DMS79 treated with DMSO at 0.1 percent for 48 hours (cell line): ENCODE measurements around the gene SH2D1A.
"Not testable (repeated sequence)": the region's sequence is repeated elsewhere in the genome, so short reads cannot be mapped to it uniquely, and the experiment has no call there.

Experiments used
- DNase-seq: peaks from one replicate; lab custom pipeline; 2025; lab: John Stamatoyannopoulos, UW

The SH2D1A gene

DNA sequence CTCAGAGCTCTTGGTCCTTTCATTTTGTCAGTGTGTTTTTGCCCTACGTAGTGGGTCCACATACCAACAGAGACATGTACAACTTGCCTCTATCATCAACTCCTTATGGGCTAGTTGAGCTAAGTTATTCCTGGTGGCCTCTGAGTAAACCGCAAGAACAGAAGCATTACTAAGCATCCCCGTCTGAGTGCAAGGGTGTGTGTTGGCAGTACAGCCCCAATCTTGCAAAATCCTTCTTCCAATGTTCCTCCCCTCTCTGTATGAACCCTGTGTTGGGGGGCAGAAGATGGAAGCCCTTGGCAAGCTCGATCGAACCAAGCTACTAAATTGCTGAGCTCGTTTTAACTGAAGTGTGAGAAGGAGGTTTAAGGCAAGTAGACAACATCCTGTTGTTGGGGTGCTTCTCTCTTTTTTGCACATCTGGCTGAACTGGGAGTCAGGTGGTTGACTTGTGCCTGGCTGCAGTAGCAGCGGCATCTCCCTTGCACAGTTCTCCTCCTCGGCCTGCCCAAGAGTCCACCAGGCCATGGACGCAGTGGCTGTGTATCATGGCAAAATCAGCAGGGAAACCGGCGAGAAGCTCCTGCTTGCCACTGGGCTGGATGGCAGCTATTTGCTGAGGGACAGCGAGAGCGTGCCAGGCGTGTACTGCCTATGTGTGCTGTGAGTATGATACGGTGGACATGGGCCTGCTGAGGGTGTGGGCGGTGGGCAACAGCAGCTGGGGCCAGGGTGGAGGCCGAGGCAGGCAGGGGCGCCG, at the start of gene SH2D1A:
TSS of gene SH2D1A (plus strand) at position 447 of the 760 bp plus-strand sequence. CDS start at position 527, 80 bp downstream.
- DNase-seq, result no peak

DNA sequence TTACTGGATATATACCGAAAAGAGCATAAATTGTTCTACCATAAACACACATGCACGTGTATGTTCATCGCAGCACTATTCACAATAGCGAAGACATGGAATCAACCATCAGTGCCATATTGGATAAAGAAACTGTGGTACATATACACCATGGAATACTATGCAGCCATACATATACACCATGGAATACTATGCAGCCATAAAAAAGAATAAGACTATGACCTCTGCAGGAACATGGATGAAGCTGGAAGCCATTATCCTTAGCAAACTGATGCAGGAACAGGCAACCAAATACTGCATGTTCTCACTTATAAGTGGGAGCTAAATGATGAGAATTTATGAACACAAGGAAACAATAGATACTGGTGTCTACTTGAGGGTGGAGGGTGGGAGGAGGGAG, 47.0 kb upstream of the SH2D1A start:
- not testable (repeated sequence) for DNase-seq

DNA sequence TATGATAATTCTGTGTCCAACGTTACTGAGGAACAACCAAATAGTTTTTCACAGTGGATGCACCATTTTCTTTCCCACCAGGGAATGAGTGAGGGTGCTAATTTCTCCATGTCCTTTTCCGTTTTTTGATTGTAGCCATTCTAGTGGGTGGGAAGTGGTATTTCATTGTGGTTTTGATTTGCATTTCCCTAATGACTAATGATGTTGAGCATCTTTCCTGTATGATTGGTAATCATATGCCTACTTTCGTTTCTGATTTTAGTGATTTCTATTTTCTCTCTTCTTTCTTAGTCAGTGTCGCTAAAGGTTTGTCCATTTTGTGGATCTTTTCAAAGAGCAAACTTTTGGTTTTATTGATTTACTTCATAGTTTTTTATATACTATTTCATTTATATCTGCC, 46.0 kb upstream of the SH2D1A start:
- no peak for DNase-seq

DNA sequence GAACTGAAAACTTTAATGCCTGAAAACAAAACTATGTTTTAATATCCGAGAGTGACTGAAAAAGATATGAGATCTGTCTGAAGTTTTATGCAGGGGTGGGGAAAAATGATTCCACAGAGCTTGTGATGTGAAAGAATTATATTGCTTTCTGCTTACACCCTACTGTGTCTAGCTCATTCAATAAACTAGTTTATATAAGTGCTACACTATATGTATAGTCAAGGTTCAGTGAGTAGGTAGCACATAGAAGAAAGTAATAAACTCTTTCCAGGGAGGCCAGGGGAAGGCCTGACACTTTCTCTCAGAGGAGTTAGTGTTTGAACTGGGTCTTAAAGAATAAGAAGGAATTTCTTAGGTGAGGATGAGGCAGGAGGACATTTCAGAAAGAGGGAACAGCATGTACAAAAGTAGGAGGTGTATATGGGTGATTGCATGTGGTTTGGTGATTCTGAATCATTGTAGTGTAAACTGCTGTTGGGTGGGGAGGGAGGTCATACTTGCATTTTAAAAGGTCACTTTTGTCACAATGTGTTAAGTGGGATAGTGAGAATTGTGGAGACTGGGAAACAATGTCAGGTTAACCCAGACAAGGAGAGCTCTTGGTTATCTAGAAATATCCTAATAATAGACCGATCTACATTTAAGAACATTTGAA, 39.0 kb upstream of the SH2D1A start:
- DNase-seq, result no peak

DNA sequence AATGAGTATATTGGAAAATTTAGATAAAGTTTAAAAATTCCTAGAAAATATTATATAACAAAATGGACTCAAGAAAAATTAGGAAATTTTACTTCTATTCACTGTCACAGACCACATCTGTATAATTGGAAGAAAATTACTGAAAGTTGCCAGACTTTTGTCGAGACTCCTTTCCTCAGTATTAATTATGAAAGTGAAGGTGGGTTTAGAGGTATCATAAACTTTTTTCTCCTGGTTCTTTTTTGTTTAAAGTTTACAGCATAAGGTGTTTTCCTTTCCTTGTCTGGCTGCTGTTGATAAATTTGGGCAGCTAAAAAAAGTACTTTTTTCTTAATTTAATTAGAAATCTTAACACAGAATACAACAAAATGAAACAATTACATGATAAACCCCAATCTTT, 20.6 kb upstream of the SH2D1A start:
- DNase-seq, result no peak

DNA sequence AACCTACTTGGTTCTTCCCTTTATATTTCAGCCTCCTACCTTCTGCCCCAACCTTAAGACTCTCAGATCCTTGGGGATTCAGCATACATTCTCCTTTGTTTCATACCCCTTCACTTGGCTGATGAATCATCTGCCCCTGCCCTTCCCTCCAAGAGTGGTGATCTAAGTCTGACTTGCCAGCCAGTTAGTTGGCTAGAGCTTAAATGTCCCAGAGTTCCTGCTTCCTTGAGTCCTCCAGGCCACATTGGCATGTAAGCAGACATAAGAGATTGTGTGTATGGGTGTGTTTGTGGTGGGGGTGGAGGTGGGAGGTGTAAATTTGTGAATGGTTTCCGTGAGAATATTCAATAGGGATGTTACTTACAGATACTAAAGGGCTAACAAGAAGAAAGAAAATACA, 17.6 kb upstream of the SH2D1A start:
- DNase-seq, result no peak

DNA sequence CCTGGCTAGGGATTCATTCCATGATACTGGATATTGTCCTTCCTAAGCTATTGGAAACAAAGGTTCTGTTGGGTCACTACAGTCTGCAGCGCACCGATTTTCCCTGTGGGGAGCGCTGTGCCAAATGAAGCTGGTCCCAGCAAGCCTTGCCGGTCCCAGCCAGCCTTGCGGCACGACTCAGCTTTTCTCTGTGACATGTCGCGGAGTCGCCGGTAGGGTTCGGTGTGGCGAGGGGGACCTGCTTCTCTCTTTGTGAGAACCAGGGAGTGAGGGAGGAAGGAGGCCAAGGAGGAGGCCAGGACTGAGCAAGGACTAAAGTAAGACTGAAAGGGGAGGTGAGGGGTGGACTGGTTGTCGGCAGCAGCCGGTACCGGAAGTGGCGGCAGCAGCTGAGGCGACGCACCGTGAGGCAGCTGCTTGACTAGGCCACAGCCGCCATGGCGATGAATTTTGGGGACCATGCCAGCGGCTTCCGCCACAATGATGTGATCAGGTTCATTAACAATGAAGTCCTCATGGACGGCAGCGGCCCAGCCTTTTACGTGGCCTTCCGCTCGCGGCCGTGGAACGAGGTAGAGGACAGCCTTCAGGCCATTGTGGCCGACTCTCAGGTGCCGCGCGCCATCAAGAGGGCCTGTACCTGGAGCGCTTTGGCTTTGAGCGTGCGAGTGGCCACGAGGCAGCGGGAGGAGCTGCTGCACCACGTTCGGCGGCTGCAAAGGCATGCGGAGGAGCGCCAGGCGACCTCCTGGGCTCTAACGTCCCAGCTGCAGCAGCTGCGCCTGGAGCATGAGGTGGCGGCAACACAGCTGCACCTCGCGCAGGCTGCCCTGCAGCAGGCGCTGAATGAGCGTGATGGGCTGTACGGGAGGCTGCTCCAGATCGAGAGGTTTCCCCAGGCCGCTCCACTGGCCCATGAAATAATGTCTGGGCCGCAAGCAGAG, 13.6 kb upstream of the SH2D1A start, which contains the start of gene TEX13D:
TSS of gene TEX13D (plus strand) at position 180 of the 944 bp plus-strand sequence. CDS start at position 438, 258 bp downstream.
- no peak for DNase-seq

DNA sequence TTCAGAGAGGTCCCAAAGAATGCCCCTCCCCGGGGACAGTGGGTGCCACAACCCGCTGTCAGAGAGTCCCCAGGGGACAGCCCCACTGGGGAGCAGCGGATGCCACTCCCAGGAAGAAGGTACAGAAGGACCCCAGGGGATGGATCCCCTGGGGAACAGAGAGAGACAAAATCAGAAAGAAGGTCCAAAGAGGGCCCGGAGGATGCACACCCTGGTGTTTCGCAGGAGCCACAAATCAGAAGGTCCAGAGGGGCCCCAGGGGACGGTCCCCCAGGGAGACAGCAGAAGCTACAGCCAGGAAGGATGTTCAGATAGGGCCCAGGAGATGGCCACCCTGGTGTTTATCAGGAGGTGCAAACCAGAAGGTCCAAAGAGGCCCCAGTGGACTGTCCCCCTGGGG, 12.5 kb upstream of the SH2D1A start:
- DNase-seq, result no peak

DNA sequence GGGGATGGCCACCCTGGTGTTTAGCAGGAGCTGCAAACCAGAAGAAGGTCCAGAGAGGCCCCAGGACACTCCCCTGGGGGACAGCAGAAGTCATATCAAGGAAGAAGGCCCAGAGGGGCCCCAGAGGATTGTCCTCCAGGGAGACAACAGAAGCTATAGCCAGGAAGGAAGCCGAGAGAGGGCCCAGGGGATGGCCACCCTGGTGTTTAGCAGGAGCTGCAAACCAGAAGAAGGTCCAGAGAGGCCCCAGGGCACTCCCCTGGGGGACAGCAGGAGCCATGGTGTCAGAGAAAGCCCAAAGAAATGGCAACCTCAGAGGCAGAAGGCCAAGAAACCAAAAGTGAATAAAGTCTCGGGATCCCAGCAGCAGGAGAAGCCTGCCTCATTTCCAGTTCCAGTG, 11.8 kb upstream of the SH2D1A start:
- not testable (repeated sequence) for DNase-seq

DNA sequence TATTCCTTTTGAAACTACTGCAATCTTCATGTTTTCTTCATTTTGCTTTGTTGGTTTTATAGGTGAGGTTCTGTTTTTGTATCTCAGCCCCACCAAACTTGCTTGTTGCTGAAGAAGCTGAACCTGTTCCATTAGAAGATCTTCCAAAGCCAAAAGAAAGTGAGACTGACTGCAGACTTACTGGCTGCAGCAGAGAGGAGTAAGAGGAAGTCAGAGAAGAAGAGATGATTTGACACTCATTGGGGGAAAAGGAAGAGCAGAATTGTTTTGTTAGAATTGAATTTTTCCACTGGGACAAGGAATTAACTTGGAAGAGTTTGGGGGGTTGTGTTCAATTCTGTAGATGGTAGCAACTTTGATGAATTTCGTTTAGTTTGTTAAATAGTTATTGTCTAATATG, 10.8 kb upstream of the SH2D1A start:
- no peak for DNase-seq

DNA sequence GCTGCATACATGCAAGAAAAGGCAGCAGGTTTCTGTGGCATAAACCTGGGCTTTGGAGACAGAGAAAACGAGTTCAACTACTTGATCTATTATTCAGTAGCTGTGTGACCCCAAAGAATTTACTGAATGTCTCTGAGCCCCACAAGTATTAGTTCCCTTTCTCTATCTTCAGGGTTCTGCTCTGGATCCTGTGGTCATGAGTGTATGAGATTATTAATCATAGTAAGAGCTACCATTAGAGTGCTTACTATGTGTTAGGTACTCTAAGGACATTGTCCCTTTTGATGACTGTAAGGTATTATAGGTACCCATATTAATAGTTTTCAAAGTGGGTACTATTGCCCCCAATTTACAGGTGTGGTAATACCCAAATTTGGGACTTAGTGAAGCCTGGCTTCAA, 8.4 kb upstream of the SH2D1A start:
- no peak for DNase-seq

DNA sequence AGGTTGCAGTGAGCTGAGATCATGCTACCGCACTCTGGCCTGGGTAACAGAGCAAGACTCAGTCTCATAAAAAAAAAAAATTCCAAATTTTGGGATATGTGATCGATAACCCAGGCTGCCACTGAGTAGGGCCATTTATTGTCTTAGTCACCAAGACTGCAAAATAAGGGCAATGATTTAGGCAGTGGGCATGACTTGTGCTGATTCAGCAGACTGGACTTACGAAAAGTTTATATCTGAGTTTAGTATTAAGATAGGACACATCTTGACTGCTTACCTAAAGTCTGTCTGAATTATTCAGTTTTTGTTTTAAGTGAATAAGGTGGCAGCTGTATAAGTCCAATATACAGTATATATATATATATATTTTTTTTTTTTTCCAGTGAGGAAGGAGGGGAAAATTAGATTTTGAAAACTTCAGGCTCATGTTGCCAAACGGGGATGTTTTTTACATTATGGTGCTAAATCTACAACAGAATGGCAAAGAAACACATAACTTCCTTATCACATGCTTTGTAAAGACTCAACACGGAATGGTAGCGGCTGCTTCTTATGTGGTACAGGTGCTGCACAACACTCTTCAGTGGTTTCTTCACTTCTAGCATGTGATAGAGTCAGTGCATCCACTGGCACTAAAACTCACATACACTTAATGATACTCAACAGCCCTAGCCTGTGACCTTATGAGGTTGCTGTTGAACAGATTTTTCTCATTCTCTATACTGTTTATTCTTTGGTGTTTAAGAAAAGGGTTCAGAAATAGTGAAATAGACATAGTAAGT, 7.4 kb upstream of the SH2D1A start:
- DNase-seq, result no peak

DNA sequence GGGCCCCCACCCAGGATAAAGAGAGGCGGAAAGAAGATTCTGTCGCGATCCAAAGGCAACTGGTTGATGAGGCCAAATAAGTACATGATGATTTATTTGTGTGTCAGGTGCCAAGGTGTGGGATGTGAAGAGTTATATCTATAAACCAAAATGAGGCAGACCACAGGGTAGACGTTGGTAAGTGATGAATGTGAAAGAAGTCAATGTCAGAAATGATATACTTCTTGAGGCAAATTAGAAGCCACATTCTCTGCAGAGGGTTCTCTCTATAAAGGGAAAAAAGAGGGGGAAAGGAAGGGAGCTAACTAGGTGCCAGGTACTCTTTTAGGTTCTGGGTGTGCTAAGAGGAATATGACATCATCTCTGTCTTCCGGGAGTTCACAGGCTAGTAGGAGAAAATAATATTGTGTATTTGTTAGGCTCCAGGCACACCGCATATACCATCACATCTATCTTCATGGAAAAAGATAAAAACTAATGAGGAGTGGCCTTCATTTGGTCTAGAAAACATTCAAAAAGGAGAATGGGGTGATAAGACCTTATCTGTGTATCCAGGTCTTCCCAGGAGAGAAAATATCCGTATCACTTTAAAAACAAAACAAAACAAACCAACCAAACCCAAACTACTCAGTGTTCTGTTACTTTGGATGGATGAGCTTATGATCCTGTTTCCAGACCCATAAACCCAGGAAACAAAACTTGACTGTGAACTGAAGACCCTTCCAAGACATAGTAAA, 4.8 kb upstream of the SH2D1A start:
- no peak for DNase-seq

DNA sequence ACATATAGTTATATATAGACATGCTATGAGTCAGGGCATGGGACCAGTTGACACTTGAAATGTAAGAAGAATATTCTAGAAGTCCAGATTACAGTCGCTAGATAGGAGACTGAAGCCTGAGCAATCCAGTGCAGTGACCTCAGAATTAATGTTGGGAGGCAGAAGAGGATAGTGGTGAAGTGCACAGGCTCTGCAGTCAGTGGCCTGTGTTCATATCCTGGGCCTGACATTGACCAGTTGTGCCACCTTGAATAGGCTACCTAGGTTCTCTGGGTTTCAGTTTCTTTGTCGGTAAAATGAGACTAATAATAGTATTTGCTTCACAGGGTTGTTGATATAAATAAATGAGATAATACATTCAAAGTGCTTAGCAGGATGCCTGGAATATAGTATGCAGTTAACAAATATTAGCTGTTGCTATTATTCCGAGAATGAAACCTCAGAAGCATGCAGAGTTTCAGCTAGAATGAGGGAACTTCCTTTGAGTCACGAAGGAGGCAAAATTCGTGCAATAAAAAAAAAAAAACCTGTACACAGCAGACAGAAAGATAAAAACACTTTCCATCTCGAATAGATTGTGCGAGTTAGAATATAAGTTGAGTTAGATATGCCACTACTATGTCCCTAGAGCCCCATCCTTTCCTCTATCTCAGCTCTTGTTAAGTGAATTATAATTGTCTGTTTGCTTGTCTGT, 4.0 kb upstream of the SH2D1A start:
- DNase-seq, result no peak

DNA sequence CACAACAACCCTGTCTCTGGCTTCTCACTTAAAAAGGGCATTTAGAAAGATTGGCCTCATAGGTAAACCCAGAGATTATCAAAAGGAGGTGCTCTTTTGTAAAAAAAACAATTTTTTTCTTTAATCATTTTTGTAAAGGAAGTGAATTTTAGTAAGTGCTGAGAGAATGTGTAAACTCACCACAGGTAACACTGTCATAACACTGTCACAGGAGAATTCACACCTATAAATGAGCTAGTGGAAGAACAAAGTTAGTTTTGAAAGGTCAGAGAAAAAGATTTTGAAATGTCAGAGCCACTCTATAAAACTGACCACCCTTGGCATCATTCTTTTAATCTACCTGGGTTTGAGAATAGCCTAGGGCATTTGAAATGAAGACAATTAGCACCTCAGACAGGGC, 3.3 kb upstream of the SH2D1A start:
- no peak for DNase-seq

DNA sequence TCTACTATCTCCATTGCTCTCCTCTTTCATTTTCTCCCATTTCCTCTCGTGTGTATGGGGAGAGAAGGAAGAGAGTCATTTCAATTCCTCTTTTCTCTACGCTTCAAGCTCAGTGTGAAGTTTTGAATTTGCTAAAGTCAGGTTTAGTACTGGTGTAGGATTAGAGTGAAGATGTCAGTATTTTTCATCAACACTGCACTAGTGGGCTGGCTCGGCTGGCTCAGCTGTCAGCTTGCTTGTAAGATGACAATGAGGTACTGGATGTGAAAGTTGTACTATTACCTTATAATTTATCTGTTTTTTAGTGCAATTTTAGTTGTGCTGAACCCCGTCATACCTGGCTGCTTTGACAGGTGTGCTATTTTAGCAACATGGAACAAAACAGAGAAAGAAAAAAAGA, 2.1 kb upstream of the SH2D1A start:
- DNase-seq, result no peak

DNA sequence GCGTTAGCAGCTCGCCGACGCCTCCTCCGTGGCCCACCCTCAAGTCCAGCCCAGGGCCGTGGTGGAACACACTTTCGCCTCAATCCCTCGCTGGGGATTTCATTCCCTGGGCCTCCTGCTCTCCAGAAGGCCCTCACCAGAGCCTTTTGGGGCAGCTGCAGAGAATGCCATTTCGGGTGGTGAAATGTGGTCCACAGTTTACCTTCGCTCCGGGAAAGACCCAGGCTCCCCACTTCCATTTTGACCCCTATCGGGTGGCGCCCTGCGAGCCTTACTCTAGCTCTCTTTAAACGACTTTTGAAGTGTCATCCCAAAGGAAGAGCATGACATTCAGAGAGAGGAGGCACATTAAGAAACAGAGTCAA, 496 bp downstream of the SH2D1A start:
- DNase-seq, result no peak

DNA sequence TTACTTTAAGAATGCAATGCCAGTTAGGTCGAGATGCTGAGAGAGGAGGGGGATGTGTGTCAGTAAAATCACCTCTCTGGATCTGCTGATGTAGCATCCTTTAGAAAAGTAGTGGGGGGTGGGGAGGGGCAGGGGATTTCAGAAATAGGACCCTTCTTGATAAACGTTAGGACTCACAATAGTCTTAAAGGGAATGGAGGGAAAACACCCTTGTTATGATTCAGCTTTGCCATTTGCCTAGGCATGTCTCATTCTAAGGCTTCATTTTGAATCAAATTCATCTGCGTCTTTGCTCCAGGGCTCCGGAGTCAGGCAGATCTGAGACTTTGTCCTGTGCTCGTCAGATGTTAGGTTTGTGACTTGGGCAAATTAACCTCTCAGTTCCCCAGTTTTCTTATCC, 879 bp downstream of the SH2D1A start:
- DNase-seq, result no peak

DNA sequence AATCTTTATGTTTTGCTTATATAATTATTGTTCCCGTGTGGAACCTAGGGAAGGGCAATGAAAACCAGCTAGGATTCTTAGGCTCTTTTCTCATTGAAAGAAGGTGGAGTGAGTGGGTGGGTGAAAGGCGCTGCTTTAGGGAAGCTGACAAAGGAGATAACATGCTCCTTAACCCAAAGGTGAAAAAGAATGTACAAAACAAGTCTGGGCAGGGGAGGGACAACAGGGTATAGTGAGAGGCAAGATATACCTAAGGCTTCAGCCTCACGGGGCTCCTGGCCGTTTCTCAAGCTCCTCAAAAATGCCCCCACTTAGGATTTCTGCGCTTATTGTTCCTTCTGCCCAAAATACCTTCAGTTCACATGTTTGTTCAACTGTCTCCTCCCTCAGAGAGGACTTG, 1.8 kb downstream of the SH2D1A start:
- DNase-seq, result no peak

DNA sequence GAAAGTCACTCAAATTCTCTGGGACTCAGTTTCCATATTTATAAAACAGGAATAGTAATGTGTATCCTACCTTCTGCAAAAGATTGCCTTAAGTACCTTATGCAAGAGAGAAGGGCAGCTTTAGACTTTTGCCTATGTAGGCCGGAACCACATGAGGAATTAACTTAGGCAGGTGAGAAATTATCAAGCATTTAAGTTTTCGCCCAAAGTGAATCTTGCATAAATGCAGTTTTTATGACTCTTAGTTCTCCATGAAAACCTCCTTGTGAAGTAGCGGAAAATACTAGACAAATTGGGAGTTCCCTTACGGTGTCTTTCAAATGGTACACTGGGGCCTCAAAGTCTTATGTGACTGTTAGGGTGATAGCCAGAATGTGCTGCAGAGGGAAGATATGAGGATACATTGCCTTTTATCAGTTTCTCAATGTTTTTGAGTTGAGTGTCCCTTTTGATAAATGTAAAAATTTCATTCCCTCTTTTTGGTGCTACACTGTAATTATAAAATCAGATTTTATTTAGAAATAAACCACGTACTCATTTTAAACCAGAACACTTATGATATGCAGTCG, 2.6 kb downstream of the SH2D1A start:
- no peak for DNase-seq
